WERI-Rb-1 (cell line): ENCODE measurements around the gene GNB1L.

ENCODE experiments used
- DNase-seq: peaks from one replicate; pipeline ENCODE4 v3.0.0-alpha.2; 2020
- H3K27ac ChIP-seq: fragments of 250-450 bp; sonication (Bioruptor Pico); 2 replicates; pipeline ENCODE4 v1.5.1; 2020; ENCODE audit warnings: mild to moderate bottlenecking, moderate library complexity
- H3K27me3 ChIP-seq: fragments of 250-450 bp; sonication (Bioruptor Pico); 2 replicates; pipeline ENCODE4 v1.5.1; 2021; ENCODE audit warnings: mild to moderate bottlenecking, low read depth, moderate library complexity; ENCODE audit not compliant: insufficient read depth, severe bottlenecking
- H3K36me3 ChIP-seq: fragments of 250-450 bp; sonication (Bioruptor Pico); 2 replicates; pipeline ENCODE4 v1.5.1; 2020; ENCODE audit warnings: mild to moderate bottlenecking, moderate library complexity
- H3K4me3 ChIP-seq: 2 replicates; pipeline ENCODE4 v1.5.1; 2011; ENCODE audit warnings: low read depth, mild to moderate bottlenecking, control low read depth, low read length
- H3K9me3 ChIP-seq: fragments of 250-450 bp; sonication (Bioruptor Pico); 2 replicates; pipeline ENCODE4 v1.5.1; 2021; ENCODE audit warnings: mild to moderate bottlenecking, moderate library complexity; ENCODE audit not compliant: severe bottlenecking
- TF ChIP-seq, protein P1 (sequence below): IDR thresholded peaks from 2 replicates; pipeline ENCODE4 v1.5.1; 2011; ENCODE audit warnings: low read depth, mild to moderate bottlenecking, control low read depth, inconsistent platforms, low read length

Gene GNB1L

DNA sequence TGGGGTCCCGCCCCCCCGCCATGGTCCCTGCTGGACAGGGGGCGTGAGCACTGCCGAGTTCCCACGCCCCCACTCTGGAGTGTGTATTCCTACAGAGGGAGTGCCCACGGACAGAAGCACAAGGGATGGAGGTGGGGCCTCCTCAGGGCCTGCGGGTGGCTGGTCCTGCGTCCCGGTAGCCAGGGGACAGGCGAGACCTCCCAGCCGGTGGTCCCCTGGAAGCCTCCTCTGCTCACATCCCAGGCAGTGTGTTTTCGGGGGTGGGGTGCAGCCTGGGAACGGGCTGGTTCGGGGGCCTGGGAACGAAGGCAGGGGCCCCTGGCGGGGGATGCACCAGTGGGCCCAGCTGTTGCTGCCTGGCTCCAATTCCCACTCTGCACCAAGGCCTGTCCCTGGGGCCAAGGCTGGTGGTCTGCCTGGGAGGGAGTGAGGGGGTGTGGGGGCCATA is 115.2 kb downstream of the GNB1L start:
- H3K36me3 ChIP-seq: no peaks in the 10 kb centered on the region
- H3K27ac ChIP-seq: no peak overlapping the region
- no peaks in the 10 kb centered on the region for H3K9me3 ChIP-seq
- no peaks in the 10 kb centered on the region for H3K27me3 ChIP-seq
- no peak overlapping the region for H3K4me3 ChIP-seq
- TF ChIP-seq, protein P1, sequence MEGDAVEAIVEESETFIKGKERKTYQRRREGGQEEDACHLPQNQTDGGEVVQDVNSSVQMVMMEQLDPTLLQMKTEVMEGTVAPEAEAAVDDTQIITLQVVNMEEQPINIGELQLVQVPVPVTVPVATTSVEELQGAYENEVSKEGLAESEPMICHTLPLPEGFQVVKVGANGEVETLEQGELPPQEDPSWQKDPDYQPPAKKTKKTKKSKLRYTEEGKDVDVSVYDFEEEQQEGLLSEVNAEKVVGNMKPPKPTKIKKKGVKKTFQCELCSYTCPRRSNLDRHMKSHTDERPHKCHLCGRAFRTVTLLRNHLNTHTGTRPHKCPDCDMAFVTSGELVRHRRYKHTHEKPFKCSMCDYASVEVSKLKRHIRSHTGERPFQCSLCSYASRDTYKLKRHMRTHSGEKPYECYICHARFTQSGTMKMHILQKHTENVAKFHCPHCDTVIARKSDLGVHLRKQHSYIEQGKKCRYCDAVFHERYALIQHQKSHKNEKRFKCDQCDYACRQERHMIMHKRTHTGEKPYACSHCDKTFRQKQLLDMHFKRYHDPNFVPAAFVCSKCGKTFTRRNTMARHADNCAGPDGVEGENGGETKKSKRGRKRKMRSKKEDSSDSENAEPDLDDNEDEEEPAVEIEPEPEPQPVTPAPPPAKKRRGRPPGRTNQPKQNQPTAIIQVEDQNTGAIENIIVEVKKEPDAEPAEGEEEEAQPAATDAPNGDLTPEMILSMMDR: no peak
- no peak for DNase-seq

DNA sequence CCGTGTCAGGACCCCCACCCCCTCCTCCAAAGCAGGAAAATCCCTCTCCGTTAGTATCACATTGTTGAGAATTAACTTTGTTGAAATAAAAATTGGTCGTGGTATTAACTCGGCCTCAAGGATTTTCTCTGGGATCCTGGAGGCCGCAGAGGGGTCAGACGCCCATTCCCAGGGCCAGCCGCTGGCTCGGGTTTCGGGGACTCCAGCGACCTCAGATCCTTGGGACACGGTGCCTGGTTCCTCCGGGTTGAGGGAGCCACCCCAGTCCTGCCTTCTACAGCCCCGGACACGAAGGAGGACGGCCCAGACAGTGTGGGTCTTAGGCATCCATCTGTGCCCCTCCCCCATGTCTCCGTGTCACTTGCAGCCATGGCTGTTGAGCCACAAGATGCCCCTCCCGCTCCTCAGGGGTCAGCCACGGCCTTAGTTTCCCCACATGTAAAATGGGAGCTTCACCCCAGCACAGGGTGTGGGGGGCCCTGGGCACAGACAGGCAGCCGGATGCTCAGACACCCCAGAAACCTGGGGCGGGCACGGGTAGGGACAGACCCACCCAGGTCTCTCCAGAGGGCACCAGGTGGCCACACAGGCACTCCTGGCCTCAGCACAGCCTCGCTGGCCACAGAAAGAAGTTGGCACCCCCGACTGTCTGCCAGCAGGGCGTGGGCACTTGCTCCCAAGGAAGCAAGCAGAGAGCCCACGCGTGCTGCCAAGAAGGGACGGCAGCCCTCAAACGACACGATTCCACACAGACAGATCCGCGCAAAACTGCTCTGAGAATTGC is 115.8 kb downstream of the GNB1L start:
- Histone ChIP-seq H3K4me3 (no peak overlapping the region), H3K27ac (no peak overlapping the region), H3K9me3 (no peaks in the 10 kb centered on the region), H3K27me3 (no peaks in the 10 kb centered on the region), H3K36me3 (no peaks in the 10 kb centered on the region)
- DNase-seq: peak; percentile 44
- TF ChIP-seq, protein P1: no peak

DNA sequence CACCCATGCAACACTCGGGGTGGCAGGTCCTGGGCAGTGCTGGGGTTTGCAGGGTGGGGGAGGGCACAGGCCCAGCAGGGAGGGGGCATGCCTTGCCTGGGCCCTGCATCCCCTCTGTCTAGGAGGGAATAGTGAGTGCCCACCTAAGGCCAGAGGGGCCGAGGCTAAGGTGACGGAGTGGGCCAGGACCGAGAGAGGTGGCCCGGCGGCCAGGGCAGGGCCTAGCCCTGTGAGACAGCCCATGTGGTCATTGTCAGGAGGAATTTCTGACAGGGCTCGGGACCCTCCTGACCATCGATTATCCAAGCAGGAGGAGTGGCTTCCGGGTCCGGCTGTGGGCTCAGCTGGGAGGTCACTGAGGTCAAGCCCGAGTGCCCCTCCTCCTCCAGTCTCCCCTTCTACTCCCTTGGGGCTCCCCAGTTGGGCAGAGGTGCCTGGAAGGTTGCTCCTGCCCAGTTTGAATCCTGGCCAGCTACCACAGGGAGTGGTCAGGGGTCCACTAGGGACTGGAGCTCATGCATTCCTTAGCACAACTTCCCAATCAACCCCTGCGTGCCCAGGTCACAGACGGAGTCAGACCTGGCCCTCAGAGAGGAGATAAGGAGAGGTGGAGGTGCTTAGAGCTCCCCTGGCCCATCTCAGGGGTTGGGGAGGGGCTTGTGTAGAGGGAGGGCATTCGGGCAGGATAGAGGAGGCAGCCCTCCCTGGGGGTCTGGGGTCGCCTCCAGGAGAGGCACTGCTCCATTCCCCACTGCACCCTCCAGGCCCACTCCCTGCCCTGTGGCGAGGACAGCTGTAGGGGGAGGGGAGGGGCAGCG is 116.6 kb downstream of the GNB1L start:
- Histone ChIP-seq H3K4me3 (no peak overlapping the region), H3K9me3 (no peaks in the 10 kb centered on the region), H3K27me3 (no peaks in the 10 kb centered on the region), H3K27ac (no peak overlapping the region), H3K36me3 (no peaks in the 10 kb centered on the region)
- no peak for DNase-seq
- TF ChIP-seq, protein P1: no peak

DNA sequence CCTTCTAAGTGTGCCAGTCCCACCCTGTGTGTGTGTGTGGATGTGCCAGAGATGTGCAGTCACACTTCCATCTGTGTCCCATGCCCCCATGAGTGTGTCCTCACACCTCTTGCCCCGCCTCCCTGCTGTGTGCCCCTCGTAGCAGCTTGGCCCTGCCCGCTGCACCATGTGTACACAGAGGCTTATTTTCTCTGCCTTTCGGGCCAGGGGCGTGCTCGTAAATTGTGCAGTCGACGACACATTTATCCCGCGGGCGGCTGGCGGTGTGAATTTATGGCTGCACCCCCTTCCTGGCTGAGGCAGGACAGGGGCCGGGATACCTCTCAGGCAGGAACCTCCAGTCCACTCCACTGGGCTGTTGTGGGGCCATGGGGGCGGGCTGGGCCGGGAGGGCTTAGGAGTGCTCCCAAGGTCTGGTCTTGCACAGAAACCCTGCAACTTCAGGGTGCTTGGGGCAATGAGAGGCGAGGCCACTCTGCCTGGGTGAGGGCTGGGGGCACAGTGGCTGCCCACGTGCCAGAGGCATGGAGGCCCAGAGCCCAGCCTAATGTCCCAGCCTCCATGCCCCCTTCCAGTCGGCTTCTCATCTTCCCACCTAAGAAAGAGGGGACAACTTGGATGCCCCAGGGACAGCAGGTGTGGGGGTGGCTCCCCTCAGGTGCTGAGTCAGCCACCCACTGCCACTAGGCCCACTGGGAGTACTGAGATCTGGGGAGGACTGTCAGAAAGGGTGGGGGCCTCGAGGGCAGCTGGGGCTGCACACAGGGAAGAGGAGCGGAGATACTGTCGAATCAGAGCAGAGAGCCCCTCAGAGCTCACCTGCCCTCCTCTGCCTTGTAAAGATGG is 118.8 kb downstream of the GNB1L start:
- H3K36me3 ChIP-seq: no peaks in the 10 kb centered on the region
- TF ChIP-seq, protein P1: no peak
- no peak for DNase-seq

DNA sequence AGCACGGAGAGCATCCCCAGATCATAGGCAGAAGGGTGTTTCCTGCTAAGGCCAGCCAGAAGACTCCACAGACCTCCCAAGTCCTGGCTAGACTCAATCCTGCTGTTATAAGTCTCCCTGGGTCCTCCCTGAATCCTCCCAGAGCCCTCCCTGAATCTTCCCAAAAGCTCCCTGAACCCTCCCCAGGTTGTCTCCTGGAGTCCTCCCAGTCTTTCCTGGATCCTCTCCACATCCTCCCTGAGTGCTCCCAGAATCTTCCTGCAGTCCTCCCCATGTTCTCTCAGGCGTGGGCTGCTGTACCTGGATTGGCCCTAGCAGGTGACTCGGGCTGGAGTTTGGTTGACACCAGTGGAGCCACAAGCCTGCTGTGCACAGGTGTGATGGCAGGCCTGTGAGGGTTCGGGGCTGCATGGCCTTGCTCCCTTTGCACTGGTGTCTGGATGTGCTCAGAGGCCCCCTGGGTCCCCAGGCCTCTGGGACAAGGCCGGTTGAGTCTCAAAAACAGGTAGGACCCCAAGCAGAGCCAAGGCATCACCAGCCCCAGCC is 119.8 kb downstream of the GNB1L start:
- Histone ChIP-seq H3K36me3 (no peaks in the 10 kb centered on the region), H3K9me3 (no peaks in the 10 kb centered on the region), H3K27ac (no peak overlapping the region), H3K27me3 (no peaks in the 10 kb centered on the region), H3K4me3 (no peak overlapping the region)
- DNase-seq: no peak
- TF ChIP-seq, protein P1: no peak

More for the DNA sequence above, 118.8 kb downstream of the GNB1L start:
- H3K4me3 ChIP-seq: no peak overlapping the region
- H3K27me3 ChIP-seq: no peaks in the 10 kb centered on the region
- no peak overlapping the region for H3K27ac ChIP-seq
- no peaks in the 10 kb centered on the region for H3K9me3 ChIP-seq
